NCI-H146 treated with DMSO at 0.1 percent for 48 hours (cell line): ENCODE results near the gene PLCH2.
"Not testable (repeated sequence)": the region's sequence is repeated elsewhere in the genome, so short reads cannot be mapped to it uniquely, and the experiment has no call there.

Experiments used
- DNase-seq: peaks from one replicate; lab custom pipeline; 2025; ENCODE audit not compliant: unreplicated experiment; lab: John Stamatoyannopoulos, UW

Gene PLCH2

GRCh38 chr1:2540816-2541492 lies 64.9 kb downstream of the PLCH2 start:
- no peak for DNase-seq

- peak; percentile 45 for DNase-seq
Measured at GRCh38 chr1:2541619-2542245, 65.6 kb downstream of the PLCH2 start.

- no peak for DNase-seq
Measured at GRCh38 chr1:2542246-2542915, 66.3 kb downstream of the PLCH2 start.

- DNase-seq: no peak
Measured at GRCh38 chr1:2543543-2544092, 67.5 kb downstream of the PLCH2 start.

GRCh38 chr1:2544093-2544874 lies 68.2 kb downstream of the PLCH2 start:
- no peak for DNase-seq

- DNase-seq: no peak
Measured at GRCh38 chr1:2544875-2545640, 69.0 kb downstream of the PLCH2 start.

- peak; percentile 70 for DNase-seq
Measured at GRCh38 chr1:2545754-2546514, 69.8 kb downstream of the PLCH2 start.

- DNase-seq: peak; percentile 79
Measured at GRCh38 chr1:2546515-2547209, 70.6 kb downstream of the PLCH2 start.

- no peak for DNase-seq
Measured at GRCh38 chr1:2547210-2548067, 71.3 kb downstream of the PLCH2 start.

- peak; percentile 27 for DNase-seq
Measured at GRCh38 chr1:2548068-2548589, 72.0 kb downstream of the PLCH2 start.

- not testable (repeated sequence) for DNase-seq
Measured at GRCh38 chr1:2549367-2550029, 73.4 kb downstream of the PLCH2 start.

- not testable (repeated sequence) for DNase-seq
Measured at GRCh38 chr1:2550309-2550861, 74.3 kb downstream of the PLCH2 start.

- not testable (repeated sequence) for DNase-seq
Measured at GRCh38 chr1:2551544-2551943, 75.5 kb downstream of the PLCH2 start.

- DNase-seq: no peak
Measured at GRCh38 chr1:2552189-2552588, 76.1 kb downstream of the PLCH2 start.

GRCh38 chr1:2553076-2553475 lies 77.0 kb downstream of the PLCH2 start:
- DNase-seq: not testable (repeated sequence)

GRCh38 chr1:2553871-2554620 lies 78.0 kb downstream of the PLCH2 start:
- no peak for DNase-seq
